Measurements from ENCODE around the gene SSH2. TPM values are rescaled to one million over a fixed set of nuclear protein-coding genes. Genes with fewer than 3 reads are reported as not detected.
"Not testable (repeated sequence)": the region's sequence is repeated elsewhere in the genome, so short reads cannot be mapped to it uniquely, and the experiment has no call there.

SSH2 gene
- total RNA-seq, 1 donor from 2014 or later: 10.7 TPM

GRCh38 chr17:29674281-29674680, 255.7 kb downstream of the SSH2 start:
- peak in 1 of 2 donors; percentile 63 for DNase-seq (ENCODE audit: low read depth in 2 of 2)

GRCh38 chr17:29671661-29672060, 258.4 kb downstream of the SSH2 start:
- DNase-seq (ENCODE audit: low read depth in 2 of 2): no peak

- no peak for DNase-seq (ENCODE audit: low read depth in 2 of 2)
These were observed 260.8 kb downstream of the SSH2 start for GRCh38 chr17:29669266-29669665.

- no peak for DNase-seq (ENCODE audit: low read depth in 2 of 2)
These were observed 262.1 kb downstream of the SSH2 start for GRCh38 chr17:29667969-29668368.

GRCh38 chr17:29665481-29665810, 264.6 kb downstream of the SSH2 start:
- no peak for DNase-seq (ENCODE audit: low read depth in 2 of 2)

- peak in 1 of 2 donors; percentile 86 for DNase-seq (ENCODE audit: low read depth in 2 of 2)
These were observed 265.1 kb downstream of the SSH2 start for GRCh38 chr17:29664743-29665480.

- peak in 1 of 2 donors; percentile 24 for DNase-seq (ENCODE audit: low read depth in 2 of 2)
These were observed 266.9 kb downstream of the SSH2 start for GRCh38 chr17:29663155-29663554.

GRCh38 chr17:29661213-29661612, 268.8 kb downstream of the SSH2 start:
- DNase-seq (ENCODE audit: low read depth in 2 of 2): no peak

GRCh38 chr17:29659155-29659554, 270.9 kb downstream of the SSH2 start:
- DNase-seq (ENCODE audit: low read depth in 2 of 2): peak in 1 of 2 donors; percentile 25

- no peak for DNase-seq (ENCODE audit: low read depth in 2 of 2)
These were observed 274.7 kb downstream of the SSH2 start for GRCh38 chr17:29655323-29655722.

GRCh38 chr17:29653995-29654714, 275.9 kb downstream of the SSH2 start:
- no peak for DNase-seq (ENCODE audit: low read depth in 2 of 2)

- no peak for DNase-seq (ENCODE audit: low read depth in 2 of 2)
These were observed 277.1 kb downstream of the SSH2 start for GRCh38 chr17:29652976-29653375.

GRCh38 chr17:29651913-29652312, 278.1 kb downstream of the SSH2 start:
- not testable (repeated sequence) for DNase-seq (ENCODE audit: low read depth in 2 of 2)

- no peak for DNase-seq (ENCODE audit: low read depth in 2 of 2)
These were observed 279.6 kb downstream of the SSH2 start for GRCh38 chr17:29650396-29650795.

GRCh38 chr17:29649359-29649758, 280.7 kb downstream of the SSH2 start:
- no peak for DNase-seq (ENCODE audit: low read depth in 2 of 2)

- DNase-seq (ENCODE audit: low read depth in 2 of 2): no peak
These were observed 282.0 kb downstream of the SSH2 start for GRCh38 chr17:29648005-29648404.

- DNase-seq (ENCODE audit: low read depth in 2 of 2): peak; percentile 36 to 58
These were observed 284.4 kb downstream of the SSH2 start for GRCh38 chr17:29645515-29646051.

- no peak for DNase-seq (ENCODE audit: low read depth in 2 of 2)
These were observed 286.2 kb downstream of the SSH2 start for GRCh38 chr17:29643817-29644160.

GRCh38 chr17:29642171-29642611, 287.8 kb downstream of the SSH2 start:
- DNase-seq (ENCODE audit: low read depth in 2 of 2): peak in 1 of 2 donors; percentile 51

GRCh38 chr17:29640981-29641642, 288.9 kb downstream of the SSH2 start:
- DNase-seq (ENCODE audit: low read depth in 2 of 2): peak; percentile 68 to 94

- peak; percentile 34 to 73 for DNase-seq (ENCODE audit: low read depth in 2 of 2)
These were observed 289.6 kb downstream of the SSH2 start for GRCh38 chr17:29640413-29640812.

GRCh38 chr17:29633886-29634285, 296.1 kb downstream of the SSH2 start:
- no peak for DNase-seq (ENCODE audit: low read depth in 2 of 2)
